Measurements from ENCODE around the gene TFPI2.
A peak's percentile ranks its signal among the peaks of the same experiment; 100 is the strongest.

The TFPI2 gene

GRCh38 chr7:93910076-93910994 is 19.8 kb upstream of the TFPI2 start:
- DNase-seq (ENCODE audit: low read depth): peak; percentile 74

GRCh38 chr7:93906267-93906666 is 15.7 kb upstream of the TFPI2 start, which contains the start of gene GNGT1:
Gene GNGT1 (plus strand): TSS chr7:93906567. CDS start chr7:93906747, 180 bp downstream.
- no peak for DNase-seq (ENCODE audit: low read depth)

GRCh38 chr7:93902777-93903423 is 12.3 kb upstream of the TFPI2 start:
- peak; percentile 75 for DNase-seq (ENCODE audit: low read depth)

- no peak for DNase-seq (ENCODE audit: low read depth)
These were observed 7.1 kb upstream of the TFPI2 start for GRCh38 chr7:93897680-93898079.

GRCh38 chr7:93895859-93896600 is 5.5 kb upstream of the TFPI2 start:
- no peak for DNase-seq (ENCODE audit: low read depth)

GRCh38 chr7:93894966-93895640 is 4.5 kb upstream of the TFPI2 start:
- no peak for DNase-seq (ENCODE audit: low read depth)

GRCh38 chr7:93894426-93894825 is 3.9 kb upstream of the TFPI2 start:
- DNase-seq (ENCODE audit: low read depth): peak; percentile 43

GRCh38 chr7:93890041-93890463 is 501 bp downstream of the TFPI2 start:
- peak; percentile 27 for DNase-seq (ENCODE audit: low read depth)

- peak; percentile 17 for DNase-seq (ENCODE audit: low read depth)
These were observed 1.3 kb downstream of the TFPI2 start for GRCh38 chr7:93889261-93889660.

- no peak for DNase-seq (ENCODE audit: low read depth)
These were observed 6.0 kb downstream of the TFPI2 start for GRCh38 chr7:93884541-93884940.

- DNase-seq (ENCODE audit: low read depth): no peak
These were observed 6.6 kb downstream of the TFPI2 start for GRCh38 chr7:93883917-93884345.

GRCh38 chr7:93883078-93883916 is 7.3 kb downstream of the TFPI2 start:
- peak; percentile 16 for DNase-seq (ENCODE audit: low read depth)

- no peak for DNase-seq (ENCODE audit: low read depth)
These were observed 8.1 kb downstream of the TFPI2 start for GRCh38 chr7:93882468-93882867.

GRCh38 chr7:93879356-93879755 is 11.2 kb downstream of the TFPI2 start:
- no peak for DNase-seq (ENCODE audit: low read depth)

- no peak for DNase-seq (ENCODE audit: low read depth)
These were observed 12.8 kb downstream of the TFPI2 start for GRCh38 chr7:93877742-93878141.

GRCh38 chr7:93873998-93874574 is 16.5 kb downstream of the TFPI2 start:
- no peak for DNase-seq (ENCODE audit: low read depth)

- no peak for DNase-seq (ENCODE audit: low read depth)
These were observed 23.7 kb downstream of the TFPI2 start for GRCh38 chr7:93866886-93867285.

GRCh38 chr7:93862651-93863050 is 27.9 kb downstream of the TFPI2 start:
- DNase-seq (ENCODE audit: low read depth): no peak

GRCh38 chr7:93861325-93861949 is 29.1 kb downstream of the TFPI2 start:
- no peak for DNase-seq (ENCODE audit: low read depth)

- DNase-seq (ENCODE audit: low read depth): no peak
These were observed 30.3 kb downstream of the TFPI2 start for GRCh38 chr7:93860261-93860660.
